ENCODE data around the gene DENND1B. TPM values are rescaled to one million over a fixed set of nuclear protein-coding genes. Genes with fewer than 3 reads are reported as not detected.

DENND1B gene
- total and polyA plus RNA-seq, 2 of the 8 experiments (the other 6 are each of a cell fraction or from before 2014, with no cell fraction given) = 0.74 to 3.3 TPM

GRCh38 chr1:197814306-197814705 lies 39.0 kb upstream of the DENND1B start (continued):
- peak; percentile 80 for TF ChIP-seq CHD7 (IDR thresholded peaks at IDR 0.05; ENCODE audit: insufficient replicate concordance, low read length)
- no peak for TF ChIP-seq POLR2A (IDR thresholded peaks at IDR 0.05; ENCODE audit: control extremely low read depth in 1 of 2, low read depth in 2 of 2, low read length in 2 of 2)
- TF ChIP-seq EP300 (IDR thresholded peaks at IDR 0.05; ENCODE audit: borderline replicate concordance in 1 of 2, low read depth in 2 of 2, low read length in 2 of 2) = 0 out of 3 replicates have a peak, but pooled peaks of 1 of the 2 experiments have one; percentile 43
- peak; percentile 86 for TF ChIP-seq NANOG (IDR thresholded peaks at IDR 0.05; ENCODE audit: insufficient read depth, low read depth, low read length, poor library complexity, severe bottlenecking)
- no peak for TF ChIP-seq SUZ12 (IDR thresholded peaks at IDR 0.05; ENCODE audit: low read length)
- TF ChIP-seq BRCA1 (IDR thresholded peaks at IDR 0.05; ENCODE audit: low read depth, low read length) = 0 out of 2 replicates have a peak, but pooled peaks have one; percentile 45
- 0 out of 2 replicates have a peak, but pooled peaks have one; percentile 11 for TF ChIP-seq MAFK (IDR thresholded peaks at IDR 0.05; ENCODE audit: low read depth, low read length)
- no peak for TF ChIP-seq RFX5 (IDR thresholded peaks at IDR 0.05; ENCODE audit: borderline replicate concordance, low read depth, low read length)
- TF ChIP-seq BCL11A (IDR thresholded peaks at IDR 0.05; ENCODE audit: low read depth in 2 of 2, low read length in 2 of 2) = no peak
- TF ChIP-seq SP1 (IDR thresholded peaks at IDR 0.05; ENCODE audit: low read depth, low read length) = peak; percentile 66; the same call in 1 of the 2 replicates

All from H1 (cell line).